Measurements from ENCODE around the gene ZBTB7C. TPM values are rescaled to one million over a fixed set of nuclear protein-coding genes. Genes with fewer than 3 reads are reported as not detected.

Gene ZBTB7C
- total RNA-seq, 2 experiments from 2014 or later: not detected

GRCh38 chr18:48004577-48004976, 404.6 kb downstream of the ZBTB7C start:
- H3K27ac ChIP-seq (ENCODE audit: low read depth, low read length, poor library complexity, severe bottlenecking): no peak overlapping the region
- no peak overlapping the region for H3K4me2 ChIP-seq (ENCODE audit: low read length)
- H3K36me3 ChIP-seq (ENCODE audit: insufficient read depth, low read length): no peaks in the 10 kb centered on the region
- H3K9me3 ChIP-seq (ENCODE audit: low read length): no peaks in the 10 kb centered on the region
- intact Hi-C loops (cut with micrococcal nuclease; ENCODE audit: unreplicated experiment): no loop called here
- H3K79me2 ChIP-seq (ENCODE audit: insufficient read depth, low read depth, low read length): no peaks in the 10 kb centered on the region
- H3K9me2 ChIP-seq (ENCODE audit: insufficient read depth, low read length): no peaks in the 10 kb centered on the region
- POLR2A ChIA-PET: no interaction called here
- no peak for TF ChIP-seq EZH2phosphoT487 (IDR thresholded peaks at IDR 0.05; ENCODE audit: borderline replicate concordance, low read depth, low read length)
- TF ChIP-seq CTCF (conservative IDR thresholded peaks at IDR 0.05; ENCODE audit: low read length): no peak
- no peak overlapping the region for H3K4me3 ChIP-seq (ENCODE audit: low read depth, low read length, poor library complexity, severe bottlenecking)
- BruUV-seq (replicated peaks): no TSS peak
- DNase-seq (ENCODE audit: low spot score): no peak
- H2AFZ ChIP-seq (ENCODE audit: low read length): no peak overlapping the region
- no peaks in the 10 kb centered on the region for H3K4me1 ChIP-seq (ENCODE audit: insufficient read depth, low read length, poor library complexity, severe bottlenecking)
- CTCF ChIA-PET (ENCODE audit: unreplicated experiment): no interaction called here
- H4K20me1 ChIP-seq (ENCODE audit: insufficient read depth, low read length): no peaks in the 10 kb centered on the region

- ChIA-PET POLR2A (no interaction called here), CTCF (ENCODE audit: unreplicated experiment) (no interaction called here)
- Histone ChIP-seq H3K4me3 (ENCODE audit: low read depth, low read length, poor library complexity, severe bottlenecking) (no peak overlapping the region), H3K4me2 (ENCODE audit: low read length) (no peak overlapping the region), H3K36me3 (ENCODE audit: insufficient read depth, low read length) (no peaks in the 10 kb centered on the region), H3K27ac (ENCODE audit: low read depth, low read length, poor library complexity, severe bottlenecking) (no peak overlapping the region), H3K79me2 (ENCODE audit: insufficient read depth, low read depth, low read length) (no peaks in the 10 kb centered on the region), H2AFZ (ENCODE audit: low read length) (no peak overlapping the region), H3K9me3 (ENCODE audit: low read length) (no peaks in the 10 kb centered on the region), H3K4me1 (ENCODE audit: insufficient read depth, low read length, poor library complexity, severe bottlenecking) (no peaks in the 10 kb centered on the region), H4K20me1 (ENCODE audit: insufficient read depth, low read length) (no peaks in the 10 kb centered on the region), H3K9me2 (ENCODE audit: insufficient read depth, low read length) (no peaks in the 10 kb centered on the region)
- BruUV-seq (replicated peaks): no TSS peak
- no peak for DNase-seq (ENCODE audit: low spot score)
- TF ChIP-seq EZH2phosphoT487 (IDR thresholded peaks at IDR 0.05; ENCODE audit: borderline replicate concordance, low read depth, low read length): no peak
- intact Hi-C loops (cut with micrococcal nuclease; ENCODE audit: unreplicated experiment): no loop called here
Observed at GRCh38 chr18:48003426-48004349, 405.5 kb downstream of the ZBTB7C start.

GRCh38 chr18:48002933-48003365, 406.2 kb downstream of the ZBTB7C start:
- H3K9me2 ChIP-seq (ENCODE audit: insufficient read depth, low read length): no peaks in the 10 kb centered on the region
- POLR2A ChIA-PET: no interaction called here
- H3K4me1 ChIP-seq (ENCODE audit: insufficient read depth, low read length, poor library complexity, severe bottlenecking): no peaks in the 10 kb centered on the region
- no TSS peak for BruUV-seq (replicated peaks)
- no peaks in the 10 kb centered on the region for H3K79me2 ChIP-seq (ENCODE audit: insufficient read depth, low read depth, low read length)
- H3K9me3 ChIP-seq (ENCODE audit: low read length): no peaks in the 10 kb centered on the region
- H2AFZ ChIP-seq (ENCODE audit: low read length): no peak overlapping the region
- no peaks in the 10 kb centered on the region for H3K36me3 ChIP-seq (ENCODE audit: insufficient read depth, low read length)
- no peak overlapping the region for H3K27ac ChIP-seq (ENCODE audit: low read depth, low read length, poor library complexity, severe bottlenecking)
- intact Hi-C loops (cut with micrococcal nuclease; ENCODE audit: unreplicated experiment): no loop called here
- no peaks in the 10 kb centered on the region for H4K20me1 ChIP-seq (ENCODE audit: insufficient read depth, low read length)
- CTCF ChIA-PET (ENCODE audit: unreplicated experiment): no interaction called here
- no peak overlapping the region for H3K4me2 ChIP-seq (ENCODE audit: low read length)
- H3K4me3 ChIP-seq (ENCODE audit: low read depth, low read length, poor library complexity, severe bottlenecking): no peak overlapping the region
- no peak for DNase-seq (ENCODE audit: low spot score)
- TF ChIP-seq EZH2phosphoT487 (IDR thresholded peaks at IDR 0.05; ENCODE audit: borderline replicate concordance, low read depth, low read length): no peak
- no peak for TF ChIP-seq CTCF (conservative IDR thresholded peaks at IDR 0.05; ENCODE audit: low read length)

All from OCI-LY7 (cell line).